Astrocyte (in vitro differentiated cells and primary cell): ENCODE results near the gene ARHGAP12. TPM values are rescaled to one million over a fixed set of nuclear protein-coding genes. Genes with fewer than 3 reads are reported as not detected.

Source experiments
- total RNA-seq: library from RNA; stranded (reverse); gene quantifications from 2 replicates; pipeline ENCODE4 v1.2.1, GENCODE V29; 2021

ARHGAP12 gene
- total RNA-seq, 1 donor from 2014 or later, result 24.9 TPM

Other genes with a start within 250 kb of the ARHGAP12 start
- gene KIF5B, start 127.6 kb upstream of the ARHGAP12 start, total RNA-seq, result 160 and 170 TPM in 2 replicates